H9 (cell line): Measurements from ENCODE around the gene RGPD3. TPM values are rescaled to one million over a fixed set of nuclear protein-coding genes. Genes with fewer than 3 reads are reported as not detected.
"Not testable (repeated sequence)": the region's sequence is repeated elsewhere in the genome, so short reads cannot be mapped to it uniquely, and the experiment has no call there.

ENCODE experiments used
- DNase-seq: peaks from one replicate; pipeline ENCODE4 v3.0.0-alpha.2; 2017
- H2AFZ ChIP-seq: one replicate; pipeline ENCODE4 v1.6.1; 2013; ENCODE audit warnings: mild to moderate bottlenecking, low read length, control low read depth, moderate library complexity
- H2AK5ac ChIP-seq: 2 replicates; pipeline ENCODE4 v1.6.1; 2013; ENCODE audit warnings: low read length, control low read depth, mixed read lengths; ENCODE audit not compliant: insufficient read length
- H2BK120ac ChIP-seq: one replicate; pipeline ENCODE4 v1.6.1; 2013; ENCODE audit warnings: low read depth, mild to moderate bottlenecking, low read length, control low read depth, inconsistent platforms; ENCODE audit not compliant: poor library complexity, severe bottlenecking
- H2BK12ac ChIP-seq: 2 replicates; pipeline ENCODE4 v1.6.1; 2013; ENCODE audit warnings: low read length, control low read depth, mixed read lengths, low read depth; ENCODE audit not compliant: insufficient read length
- H2BK15ac ChIP-seq: 2 replicates; pipeline ENCODE4 v1.6.1; 2013; ENCODE audit warnings: low read depth, low read length, control low read depth
- H2BK20ac ChIP-seq: one replicate; pipeline ENCODE4 v1.6.1; 2013; ENCODE audit warnings: low read depth, mild to moderate bottlenecking, low read length, control low read depth, inconsistent platforms; ENCODE audit not compliant: poor library complexity, severe bottlenecking
- H2BK5ac ChIP-seq: 2 replicates; pipeline ENCODE4 v1.6.1; 2013; ENCODE audit warnings: low read length, control low read depth, mixed read lengths; ENCODE audit not compliant: insufficient read length
- H3K14ac ChIP-seq: 2 replicates; pipeline ENCODE4 v1.6.1; 2013; ENCODE audit warnings: low read length, control low read depth; ENCODE audit not compliant: insufficient read depth
- H3K18ac ChIP-seq: 2 replicates; pipeline ENCODE4 v1.6.1; 2013; ENCODE audit warnings: low read depth, mild to moderate bottlenecking, mixed read lengths, low read length, control low read depth; ENCODE audit not compliant: insufficient read length
- H3K23ac ChIP-seq: 2 replicates; pipeline ENCODE4 v1.6.1; 2013; ENCODE audit warnings: low read length, control low read depth, mixed read lengths, low read depth; ENCODE audit not compliant: insufficient read length
- H3K23me2 ChIP-seq: 2 replicates; pipeline ENCODE4 v1.6.1; 2013; ENCODE audit warnings: low read depth, mild to moderate bottlenecking, mixed read lengths, low read length, control low read depth; ENCODE audit not compliant: insufficient read length, poor library complexity, severe bottlenecking
- H3K27ac ChIP-seq: 2 replicates; pipeline ENCODE4 v1.5.1; 2013; ENCODE audit warnings: low read length, control low read depth, mixed read lengths, low read depth; ENCODE audit not compliant: insufficient read length
- H3K27me3 ChIP-seq: 2 replicates; pipeline ENCODE4 v1.6.1; 2013; ENCODE audit warnings: low read length, control low read depth, inconsistent platforms; ENCODE audit not compliant: insufficient read depth
- H3K4ac ChIP-seq: 2 replicates; pipeline ENCODE4 v1.6.1; 2013; ENCODE audit warnings: low read depth, mild to moderate bottlenecking, control low read depth, inconsistent platforms, low read length, moderate library complexity
- H3K4me1 ChIP-seq: 2 replicates; pipeline ENCODE4 v1.6.1; 2013; ENCODE audit warnings: low read length, control low read depth, inconsistent platforms; ENCODE audit not compliant: insufficient read depth
- H3K4me2 ChIP-seq: 2 replicates; pipeline ENCODE4 v1.6.1; 2013; ENCODE audit warnings: low read length, control low read depth, mixed read lengths; ENCODE audit not compliant: insufficient read length, insufficient read depth
- H3K56ac ChIP-seq: 2 replicates; pipeline ENCODE4 v1.6.1; 2013; ENCODE audit warnings: low read depth, mild to moderate bottlenecking, mixed read lengths, low read length, control low read depth; ENCODE audit not compliant: insufficient read length
- H3K79me1 ChIP-seq: 2 replicates; pipeline ENCODE4 v1.6.1; 2013; ENCODE audit warnings: low read depth, mild to moderate bottlenecking, moderate library complexity, low read length, control low read depth, inconsistent platforms; ENCODE audit not compliant: insufficient read depth, poor library complexity, severe bottlenecking
- H3K79me2 ChIP-seq: 2 replicates; pipeline ENCODE4 v1.6.1; 2013; ENCODE audit warnings: low read length, control low read depth, inconsistent platforms; ENCODE audit not compliant: insufficient read depth
- H3K9ac ChIP-seq: 2 replicates; pipeline ENCODE4 v1.6.1; 2013; ENCODE audit warnings: low read length, control low read depth, mixed read lengths; ENCODE audit not compliant: insufficient read length; ENCODE audit errors: extremely low read depth
- H3K9me3 ChIP-seq: one replicate; pipeline ENCODE4 v1.6.1; 2013; ENCODE audit warnings: low read depth, low read length, inconsistent platforms; ENCODE audit not compliant: control insufficient read depth
- H3T11ph ChIP-seq: one replicate; pipeline ENCODE4 v1.6.1; 2013; ENCODE audit warnings: mild to moderate bottlenecking, low read length, control low read depth, inconsistent platforms
- H4K20me1 ChIP-seq: one replicate; pipeline ENCODE4 v1.6.1; 2013; ENCODE audit not compliant: control insufficient read depth, insufficient read length, insufficient read depth
- H4K5ac ChIP-seq: 2 replicates; pipeline ENCODE4 v1.6.1; 2013; ENCODE audit warnings: low read depth, mild to moderate bottlenecking, mixed read lengths, low read length, control low read depth; ENCODE audit not compliant: insufficient read length
- H4K8ac ChIP-seq: replicated peaks from 2 replicates; pipeline ENCODE4 v1.6.1; 2013; ENCODE audit warnings: low read length, control low read depth, mixed read lengths, low read depth; ENCODE audit not compliant: insufficient read length
- H4K91ac ChIP-seq: 2 replicates; pipeline ENCODE4 v1.6.1; 2013; ENCODE audit warnings: low read depth, mild to moderate bottlenecking, moderate library complexity, mixed read lengths, low read length, control low read depth; ENCODE audit not compliant: insufficient read length
- H3K27ac Mint-ChIP-seq, 3 experiments: 2 replicates in 2 of 3; 3 replicates in 1 of 3; pipeline ENCODE4 v1.8.0; 2020 to 2021; ENCODE audit warnings: mixed read lengths in 3 of 3, mild to moderate bottlenecking in 1 of 3, moderate library complexity in 1 of 3
- H3K27me3 Mint-ChIP-seq: 2 replicates; pipeline ENCODE4 v1.8.0; 2021; ENCODE audit warnings: low read depth, mild to moderate bottlenecking, moderate library complexity, mixed read lengths
- H3K36me3 Mint-ChIP-seq, 3 experiments: 2 replicates in 2 of 3; 3 replicates in 1 of 3; pipeline ENCODE4 v1.8.0; 2020 to 2021; ENCODE audit warnings: low read depth in 3 of 3, mixed read lengths in 3 of 3; ENCODE audit not compliant: insufficient read depth in 1 of 3
- H3K4me1 Mint-ChIP-seq, 2 experiments: 2 replicates each; pipeline ENCODE4 v1.8.0; 2020; ENCODE audit warnings: mixed read lengths in 2 of 2
- H3K4me3 Mint-ChIP-seq, 2 experiments: 2 replicates in 1 of 2; 3 replicates in 1 of 2; pipeline ENCODE4 v1.8.0; 2020 to 2021; ENCODE audit warnings: mild to moderate bottlenecking in 2 of 2, mixed read lengths in 2 of 2, moderate library complexity in 1 of 2
- H3K9me3 Mint-ChIP-seq, 2 experiments: 2 replicates in 1 of 2; 3 replicates in 1 of 2; pipeline ENCODE4 v1.8.0; 2020; ENCODE audit warnings: mild to moderate bottlenecking in 2 of 2, mixed read lengths in 2 of 2, moderate library complexity in 1 of 2
- WGBS: extraction: QIAGEN DNeasy Blood & Tissue Kit; methylation state at CpG from one replicate; pipeline ENCODE4 v1.1.7; 2013; ENCODE audit warnings: missing lambda C conversion rate, low lambda C conversion rate, mixed read lengths; ENCODE audit not compliant: insufficient read length; ENCODE audit errors: extremely low coverage; 5-methylcytosine and 5-hydroxymethylcytosine counted together
- total RNA-seq: library from RNA; stranded (reverse); gene quantifications from 2 replicates; pipeline ENCODE4 v1.2.1, GENCODE V29; 2021
- TF ChIP-seq, protein P1 (sequence below): fragments of 200-600 bp; sonication (generic); conservative IDR thresholded peaks from 3 replicates; pipeline ENCODE4 v1.8.0; 2021; ENCODE audit warnings: antibody characterized with exemption, mild to moderate bottlenecking

RGPD3 gene
- total RNA-seq, 1 experiment from 2014 or later = 0.15 TPM

DNA sequence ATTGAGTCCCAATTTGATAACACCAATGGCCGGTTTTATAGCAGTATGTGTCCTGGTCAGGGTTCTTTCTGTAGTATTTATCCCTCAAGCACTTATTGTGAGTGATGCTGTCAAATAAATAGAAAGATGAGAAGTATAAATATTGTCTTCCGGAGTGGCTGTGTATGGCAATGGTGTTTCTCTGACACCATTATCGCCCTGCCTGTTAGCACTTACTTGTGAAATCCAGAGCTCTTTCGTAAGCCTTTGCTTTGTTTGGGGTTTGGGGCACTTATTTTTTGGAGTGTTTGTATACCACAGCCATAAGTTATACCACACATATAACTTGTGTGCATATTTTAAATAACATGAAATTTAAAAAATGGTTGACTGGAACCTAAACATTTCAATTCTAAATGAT lies 48.2 kb upstream of the RGPD3 start:
- no CpG with 5 or more reads among the region's 4 CpGs for WGBS
- no peaks in the 10 kb centered on the region for H3K79me1 ChIP-seq
- no peak overlapping the region for H2BK120ac ChIP-seq
- no peak overlapping the region for H4K5ac ChIP-seq
- no peak overlapping the region for H3T11ph ChIP-seq
- 0 out of 4 replicates have a peak, but pooled peaks cover 0 to 3% of the 10 kb centered on the region in 2 experiments for H3K4me1 Mint-ChIP-seq
- H2BK12ac ChIP-seq = no peak overlapping the region
- H2BK20ac ChIP-seq = no peak overlapping the region
- no peak overlapping the region for H2AK5ac ChIP-seq
- H3K4ac ChIP-seq = no peak overlapping the region
- H3K27me3 Mint-ChIP-seq = peaks cover 2% of the 10 kb centered on the region; the same call in 1 of the 2 replicates
- no peak for DNase-seq
- no peaks in the 10 kb centered on the region for H3K23me2 ChIP-seq
- no peaks in the 10 kb centered on the region for H4K20me1 ChIP-seq
- TF ChIP-seq, protein P1, sequence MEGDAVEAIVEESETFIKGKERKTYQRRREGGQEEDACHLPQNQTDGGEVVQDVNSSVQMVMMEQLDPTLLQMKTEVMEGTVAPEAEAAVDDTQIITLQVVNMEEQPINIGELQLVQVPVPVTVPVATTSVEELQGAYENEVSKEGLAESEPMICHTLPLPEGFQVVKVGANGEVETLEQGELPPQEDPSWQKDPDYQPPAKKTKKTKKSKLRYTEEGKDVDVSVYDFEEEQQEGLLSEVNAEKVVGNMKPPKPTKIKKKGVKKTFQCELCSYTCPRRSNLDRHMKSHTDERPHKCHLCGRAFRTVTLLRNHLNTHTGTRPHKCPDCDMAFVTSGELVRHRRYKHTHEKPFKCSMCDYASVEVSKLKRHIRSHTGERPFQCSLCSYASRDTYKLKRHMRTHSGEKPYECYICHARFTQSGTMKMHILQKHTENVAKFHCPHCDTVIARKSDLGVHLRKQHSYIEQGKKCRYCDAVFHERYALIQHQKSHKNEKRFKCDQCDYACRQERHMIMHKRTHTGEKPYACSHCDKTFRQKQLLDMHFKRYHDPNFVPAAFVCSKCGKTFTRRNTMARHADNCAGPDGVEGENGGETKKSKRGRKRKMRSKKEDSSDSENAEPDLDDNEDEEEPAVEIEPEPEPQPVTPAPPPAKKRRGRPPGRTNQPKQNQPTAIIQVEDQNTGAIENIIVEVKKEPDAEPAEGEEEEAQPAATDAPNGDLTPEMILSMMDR = no peak
- no peak overlapping the region for H3K9ac ChIP-seq
- H2BK5ac ChIP-seq = no peak overlapping the region
- no peaks in the 10 kb centered on the region for H3K27me3 ChIP-seq
- H3K4me2 ChIP-seq = no peak overlapping the region
- H3K27ac Mint-ChIP-seq = no peak overlapping the region
- H3K9me3 Mint-ChIP-seq = peaks cover 1 to 2% of the 10 kb centered on the region in 2 experiments; a peak in 2 of 5 replicates
- no peaks in the 10 kb centered on the region for H3K36me3 Mint-ChIP-seq
- no peak overlapping the region for H4K8ac ChIP-seq
- H2BK15ac ChIP-seq = no peak overlapping the region; the same call in 1 of the 2 replicates
- no peak overlapping the region for H3K18ac ChIP-seq
- H3K23ac ChIP-seq = no peak overlapping the region
- H3K79me2 ChIP-seq = no peaks in the 10 kb centered on the region
- H3K27ac ChIP-seq = no peak overlapping the region
- no peaks in the 10 kb centered on the region for H3K4me1 ChIP-seq
- no peak overlapping the region for H2AFZ ChIP-seq
- no peak overlapping the region for H4K91ac ChIP-seq
- H3K56ac ChIP-seq = no peak overlapping the region
- no peaks in the 10 kb centered on the region for H3K9me3 ChIP-seq
- H3K14ac ChIP-seq = no peak overlapping the region
- no peak overlapping the region for H3K4me3 Mint-ChIP-seq

DNA sequence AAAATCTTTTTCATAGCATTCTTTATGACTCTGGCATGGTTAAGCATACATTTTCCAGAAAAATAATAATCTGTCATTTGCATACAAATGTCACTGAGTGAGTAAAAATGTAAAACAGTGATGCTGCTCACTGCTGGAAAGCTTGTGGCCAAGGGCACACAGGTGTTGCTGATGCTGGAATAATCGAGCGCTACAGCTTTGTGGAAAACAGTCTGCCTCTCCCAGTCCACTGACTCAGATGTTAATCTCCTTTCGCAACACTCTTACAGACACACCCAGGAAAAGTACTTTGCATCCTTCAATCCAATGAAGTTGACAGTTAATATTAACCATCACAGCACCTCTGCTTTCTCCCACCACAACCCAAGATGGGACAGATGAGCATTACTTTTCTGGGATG lies 46.6 kb upstream of the RGPD3 start:
- H2BK15ac ChIP-seq, H3K27ac Mint-ChIP-seq, H3K4me1 Mint-ChIP-seq, H3K27me3 ChIP-seq, H3K23me2 ChIP-seq, H3K14ac ChIP-seq, H3K4ac ChIP-seq, H3K79me2 ChIP-seq, H3K18ac ChIP-seq, H4K5ac ChIP-seq, H2AFZ ChIP-seq, H4K20me1 ChIP-seq, H3K9me3 ChIP-seq, H2BK120ac ChIP-seq, DNase-seq, H3T11ph ChIP-seq, H3K79me1 ChIP-seq, H4K91ac ChIP-seq, H2BK12ac ChIP-seq, H3K4me3 Mint-ChIP-seq, H2BK5ac ChIP-seq, H3K4me1 ChIP-seq, H3K56ac ChIP-seq, H2AK5ac ChIP-seq, H3K23ac ChIP-seq, H2BK20ac ChIP-seq, H3K9ac ChIP-seq, H3K27me3 Mint-ChIP-seq, H3K9me3 Mint-ChIP-seq, H3K36me3 Mint-ChIP-seq, H3K4me2 ChIP-seq, H3K27ac ChIP-seq, H4K8ac ChIP-seq: not testable (repeated sequence)
- no CpG with 5 or more reads among the region's 3 CpGs for WGBS
